HG03571 (cell line): ENCODE data around the gene OR13C2.
"Not testable (repeated sequence)": the region's sequence is repeated elsewhere in the genome, so short reads cannot be mapped to it uniquely, and the experiment has no call there.

Source experiments
- ATAC-seq: cut with Tn5 transposase; IDR thresholded peaks from one replicate; pipeline ENCODE4 v1.9.1; 2021; ENCODE audit not compliant: unreplicated experiment

The OR13C2 gene

GRCh38 chr9:104605527-104605926 lies at the start of gene OR13C2:
Gene OR13C2 (minus strand): TSS chr9:104605627. CDS start chr9:104605627, 0 bp downstream.
- ATAC-seq: not testable (repeated sequence)

- ATAC-seq: no peak
These were observed 30.0 kb upstream of the OR13C2 start for GRCh38 chr9:104635456-104635855.

- no peak for ATAC-seq
These were observed 28.6 kb upstream of the OR13C2 start for GRCh38 chr9:104633976-104634520.

- not testable (repeated sequence) for ATAC-seq
These were observed 20.5 kb upstream of the OR13C2 start for GRCh38 chr9:104625964-104626363.

GRCh38 chr9:104618104-104618503 lies 12.7 kb upstream of the OR13C2 start, which contains the start of gene OR13C9:
Gene OR13C9 (minus strand): TSS chr9:104618204. CDS start chr9:104618204, 0 bp downstream.
- ATAC-seq: no peak

GRCh38 chr9:104617418-104617817 lies 12.0 kb upstream of the OR13C2 start:
- no peak for ATAC-seq

- no peak for ATAC-seq
These were observed 5.8 kb upstream of the OR13C2 start for GRCh38 chr9:104611213-104611612.

GRCh38 chr9:104608336-104608735 lies 2.9 kb upstream of the OR13C2 start:
- ATAC-seq: no peak

- no peak for ATAC-seq
These were observed 725 bp upstream of the OR13C2 start for GRCh38 chr9:104606152-104606551.

GRCh38 chr9:104604801-104605200 lies 626 bp downstream of the OR13C2 start:
- peak; percentile 68 for ATAC-seq

- not testable (repeated sequence) for ATAC-seq
These were observed 6.1 kb downstream of the OR13C2 start, which contains the start of gene OR13C5 for GRCh38 chr9:104599313-104599712. Gene OR13C5 (minus strand): TSS chr9:104599413. CDS start chr9:104599413, 0 bp downstream.

GRCh38 chr9:104598749-104599148 lies 6.7 kb downstream of the OR13C2 start:
- ATAC-seq: not testable (repeated sequence)

- ATAC-seq: no peak
These were observed 15.8 kb downstream of the OR13C2 start for GRCh38 chr9:104589626-104590025.

GRCh38 chr9:104586496-104587180 lies 18.8 kb downstream of the OR13C2 start:
- ATAC-seq: no peak

GRCh38 chr9:104580562-104580961 lies 24.9 kb downstream of the OR13C2 start:
- no peak for ATAC-seq

GRCh38 chr9:104577263-104577662 lies 28.2 kb downstream of the OR13C2 start:
- ATAC-seq: no peak

- no peak for ATAC-seq
These were observed 30.0 kb downstream of the OR13C2 start for GRCh38 chr9:104575456-104575855.

- no peak for ATAC-seq
These were observed 32.8 kb downstream of the OR13C2 start for GRCh38 chr9:104572612-104573011.

GRCh38 chr9:104568868-104569267 lies 36.6 kb downstream of the OR13C2 start, which contains the start of gene OR13C8:
Gene OR13C8 (plus strand): TSS chr9:104569168. CDS start chr9:104569168, 0 bp downstream.
- no peak for ATAC-seq

GRCh38 chr9:104564358-104564757 lies 41.1 kb downstream of the OR13C2 start:
- no peak for ATAC-seq

- no peak for ATAC-seq
These were observed 48.4 kb downstream of the OR13C2 start for GRCh38 chr9:104556830-104557634.

- ATAC-seq: no peak
These were observed 49.9 kb downstream of the OR13C2 start for GRCh38 chr9:104555521-104555920.
